NCI-H1694 treated with DMSO at 0.1 percent for 48 hours (cell line): ENCODE results near the gene PTGR3.
A peak's percentile ranks its signal among the peaks of the same experiment; 100 is the strongest.

Experiments used
- DNase-seq: peaks from one replicate; lab custom pipeline; 2025; lab: John Stamatoyannopoulos, UW

Gene PTGR3, protein sequence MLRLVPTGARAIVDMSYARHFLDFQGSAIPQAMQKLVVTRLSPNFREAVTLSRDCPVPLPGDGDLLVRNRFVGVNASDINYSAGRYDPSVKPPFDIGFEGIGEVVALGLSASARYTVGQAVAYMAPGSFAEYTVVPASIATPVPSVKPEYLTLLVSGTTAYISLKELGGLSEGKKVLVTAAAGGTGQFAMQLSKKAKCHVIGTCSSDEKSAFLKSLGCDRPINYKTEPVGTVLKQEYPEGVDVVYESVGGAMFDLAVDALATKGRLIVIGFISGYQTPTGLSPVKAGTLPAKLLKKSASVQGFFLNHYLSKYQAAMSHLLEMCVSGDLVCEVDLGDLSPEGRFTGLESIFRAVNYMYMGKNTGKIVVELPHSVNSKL

DNA sequence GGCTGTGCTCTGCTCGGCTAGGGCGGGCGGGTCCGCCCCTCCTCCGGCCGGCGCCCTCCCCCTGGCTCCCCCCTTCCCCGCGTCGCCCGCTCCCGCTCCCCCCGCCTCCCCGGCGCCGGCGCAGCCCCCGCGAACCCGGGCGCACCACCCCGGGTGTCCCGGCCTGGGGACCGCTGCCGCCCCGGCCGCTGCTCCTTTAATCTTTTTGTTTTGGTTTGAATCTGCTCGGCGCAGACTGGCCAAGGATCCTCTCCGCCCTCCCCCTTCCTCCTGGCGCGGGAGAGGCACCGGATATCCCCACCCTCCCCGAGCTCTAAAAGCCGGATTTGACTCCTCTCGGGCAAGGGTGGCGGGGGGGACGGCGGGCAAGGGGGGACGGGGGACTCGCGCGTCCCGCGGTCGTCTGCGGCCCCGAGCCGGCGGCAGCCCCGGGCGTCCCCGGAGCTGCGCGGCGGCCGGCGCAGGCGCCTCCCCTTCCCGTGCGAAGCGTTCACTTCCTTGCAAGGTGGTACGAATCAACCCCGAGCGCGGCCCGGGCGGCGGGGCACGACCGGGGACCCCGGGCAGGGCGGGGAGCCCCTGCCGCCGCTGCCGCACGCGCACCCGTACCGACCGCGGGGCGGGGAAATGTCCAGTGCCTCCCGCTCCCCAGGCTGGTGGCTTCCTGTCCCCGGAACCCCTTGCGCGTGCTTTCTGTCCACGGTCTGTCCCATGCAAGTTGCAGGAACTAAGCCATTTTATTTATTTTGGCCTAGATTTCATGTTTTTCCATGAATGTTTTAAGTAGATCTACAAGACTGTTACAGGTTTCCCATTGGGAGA is at the start of gene PTGR3:
Gene PTGR3, minus strand, starts transcription at position 11 of the 822 bp plus-strand sequence. CDS start 81 bp downstream, outside the sequence.
- DNase-seq = peak; percentile 73

DNA sequence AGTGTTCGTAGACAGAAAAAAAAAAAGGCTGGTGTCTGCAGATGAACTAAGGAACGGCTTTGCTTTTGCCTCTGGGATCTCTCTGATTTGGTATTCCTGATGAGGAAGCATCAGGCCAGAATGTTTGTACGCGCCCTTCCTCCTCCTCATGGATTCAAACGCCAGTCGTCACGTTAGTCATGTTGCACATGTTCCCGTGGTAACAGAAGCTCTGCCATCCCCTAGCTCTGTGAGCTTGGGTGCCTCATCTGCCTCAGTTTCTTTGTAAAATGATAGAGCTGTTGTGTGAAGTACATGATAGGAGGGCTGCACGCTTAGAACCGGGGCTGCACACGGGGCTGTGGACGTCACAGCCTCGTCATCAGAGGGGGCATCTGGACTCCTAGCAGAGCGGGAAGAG is 48.7 kb upstream of the PTGR3 start:
- DNase-seq = no peak

DNA sequence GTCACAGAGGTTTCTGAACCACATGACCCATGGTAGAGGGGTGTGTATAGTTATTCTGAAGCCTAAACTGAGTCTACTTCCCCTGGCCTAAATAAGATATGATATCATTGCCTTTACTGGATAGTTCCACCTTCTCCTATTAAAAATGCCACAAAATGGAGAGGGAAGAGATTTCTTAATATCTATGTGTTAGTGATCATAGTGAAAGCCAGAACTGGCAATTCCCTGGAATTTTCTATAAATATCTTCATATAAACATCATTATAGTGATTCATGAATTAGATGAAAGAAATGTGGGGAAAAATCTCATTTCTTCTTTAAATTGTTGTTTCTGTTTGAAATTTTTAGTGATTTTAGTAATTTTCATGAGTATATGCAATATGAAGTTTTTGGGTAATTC is 47.4 kb upstream of the PTGR3 start:
- DNase-seq = no peak

DNA sequence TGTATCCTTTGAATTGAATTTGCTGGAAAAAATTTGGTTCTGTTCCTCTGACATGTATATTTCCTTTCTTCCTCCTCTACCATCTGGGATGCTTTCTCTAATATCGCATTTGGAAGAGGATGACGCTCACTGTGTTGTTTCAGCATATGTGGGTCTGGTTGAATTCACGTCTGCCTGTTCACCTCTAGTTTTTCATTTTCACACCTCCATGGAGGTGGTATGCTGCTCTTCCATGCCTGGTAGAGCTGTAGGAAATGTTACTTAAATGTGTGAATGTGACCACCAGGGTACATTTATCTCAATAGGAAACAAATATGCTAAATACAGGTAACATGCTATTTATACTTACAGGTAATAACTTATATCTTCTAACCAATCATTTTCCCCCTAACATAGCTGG is 46.2 kb upstream of the PTGR3 start:
- DNase-seq = peak; percentile 17

DNA sequence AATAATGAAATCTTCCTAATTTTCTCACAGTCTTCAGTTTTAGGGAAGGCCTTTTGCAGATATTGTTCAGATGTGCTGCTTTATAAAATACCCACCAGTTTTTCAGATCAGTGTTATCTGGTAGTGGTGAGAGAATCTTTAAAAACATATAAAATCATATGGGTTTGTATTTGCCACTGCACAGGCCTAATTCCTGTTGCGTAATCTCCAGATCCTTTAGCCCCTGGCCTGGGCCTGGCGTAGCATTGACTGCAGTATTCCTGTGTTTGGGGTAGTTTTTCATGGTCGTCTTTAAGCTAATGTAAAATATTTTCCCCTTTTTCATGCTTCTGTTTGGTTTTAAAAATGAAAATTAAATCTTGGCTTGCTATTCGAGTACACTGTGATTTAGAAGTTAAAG is 44.8 kb upstream of the PTGR3 start:
- no peak for DNase-seq

DNA sequence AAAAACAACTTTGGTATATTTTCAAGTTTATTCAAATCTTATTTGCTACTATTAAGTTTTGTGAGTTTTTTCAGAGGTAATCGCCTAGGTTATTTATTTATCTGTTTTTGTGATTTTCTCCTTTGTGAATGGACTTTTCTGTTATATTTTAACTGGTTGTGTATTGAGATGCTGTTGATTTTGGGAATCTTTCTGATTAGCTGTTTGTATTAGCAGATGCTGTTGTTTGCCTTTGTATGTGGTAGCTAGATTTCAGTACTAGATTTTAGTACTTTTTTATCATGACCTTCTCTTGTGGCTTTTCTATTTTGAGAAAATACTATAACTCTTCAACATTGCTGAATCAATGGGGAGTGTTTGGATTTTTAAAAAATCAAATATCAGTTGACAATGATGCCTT is 44.1 kb upstream of the PTGR3 start:
- no peak for DNase-seq

DNA sequence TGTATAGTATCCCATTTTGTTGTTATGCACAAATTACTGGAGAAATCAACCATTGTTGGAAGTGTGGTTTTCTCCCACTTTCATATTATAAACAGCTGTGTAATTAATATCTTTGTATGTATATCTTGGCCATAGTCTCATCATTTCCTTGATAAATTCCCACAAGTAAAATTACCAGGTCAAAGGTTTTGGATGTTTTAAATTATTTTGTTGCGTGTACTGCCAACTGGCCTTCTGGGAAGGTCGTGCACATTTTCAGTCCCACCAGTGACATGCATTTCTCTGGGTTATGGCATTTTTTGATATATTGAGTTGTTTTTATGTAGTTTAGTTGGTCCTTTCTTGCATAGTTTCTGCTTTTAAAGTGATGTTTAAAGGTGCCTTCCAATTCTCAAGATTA is 43.2 kb upstream of the PTGR3 start:
- no peak for DNase-seq

DNA sequence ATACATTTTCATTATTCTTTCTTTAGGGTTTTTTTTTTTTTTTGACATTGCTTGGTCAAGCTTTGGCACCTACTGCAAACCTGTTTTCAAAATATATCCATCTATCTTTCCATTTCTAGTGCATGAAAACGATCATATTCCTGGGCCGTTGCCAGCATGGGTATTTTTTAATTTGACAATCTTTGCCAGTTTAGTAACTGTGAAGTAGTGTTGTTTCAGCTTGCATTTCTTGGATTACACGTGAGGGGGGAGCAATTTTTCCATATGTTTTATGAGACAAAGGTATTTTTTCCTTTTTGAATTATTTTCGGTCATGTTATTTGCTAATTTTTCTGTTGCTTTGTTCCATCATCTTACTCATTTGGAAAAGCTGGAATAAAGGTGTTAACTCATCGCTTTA is 42.5 kb upstream of the PTGR3 start:
- no peak for DNase-seq

DNA sequence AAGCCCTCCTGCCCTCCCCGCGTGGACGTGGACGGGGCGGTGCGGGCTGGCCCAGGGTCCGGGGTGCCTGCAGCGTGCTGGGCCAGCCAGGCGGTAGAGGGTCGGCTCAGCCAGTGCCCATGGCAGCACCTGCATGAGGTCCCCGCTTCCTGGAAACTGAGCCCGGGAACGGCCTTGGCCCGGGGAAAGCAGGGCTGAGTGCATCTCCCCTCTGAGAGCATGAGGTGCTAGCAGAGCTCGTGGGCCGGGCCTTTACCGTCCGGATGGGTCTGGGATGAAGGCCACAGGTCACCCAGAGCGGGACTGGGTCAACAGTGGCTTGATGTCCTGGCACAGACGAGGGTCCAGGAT is 41.5 kb upstream of the PTGR3 start:
- no peak for DNase-seq

DNA sequence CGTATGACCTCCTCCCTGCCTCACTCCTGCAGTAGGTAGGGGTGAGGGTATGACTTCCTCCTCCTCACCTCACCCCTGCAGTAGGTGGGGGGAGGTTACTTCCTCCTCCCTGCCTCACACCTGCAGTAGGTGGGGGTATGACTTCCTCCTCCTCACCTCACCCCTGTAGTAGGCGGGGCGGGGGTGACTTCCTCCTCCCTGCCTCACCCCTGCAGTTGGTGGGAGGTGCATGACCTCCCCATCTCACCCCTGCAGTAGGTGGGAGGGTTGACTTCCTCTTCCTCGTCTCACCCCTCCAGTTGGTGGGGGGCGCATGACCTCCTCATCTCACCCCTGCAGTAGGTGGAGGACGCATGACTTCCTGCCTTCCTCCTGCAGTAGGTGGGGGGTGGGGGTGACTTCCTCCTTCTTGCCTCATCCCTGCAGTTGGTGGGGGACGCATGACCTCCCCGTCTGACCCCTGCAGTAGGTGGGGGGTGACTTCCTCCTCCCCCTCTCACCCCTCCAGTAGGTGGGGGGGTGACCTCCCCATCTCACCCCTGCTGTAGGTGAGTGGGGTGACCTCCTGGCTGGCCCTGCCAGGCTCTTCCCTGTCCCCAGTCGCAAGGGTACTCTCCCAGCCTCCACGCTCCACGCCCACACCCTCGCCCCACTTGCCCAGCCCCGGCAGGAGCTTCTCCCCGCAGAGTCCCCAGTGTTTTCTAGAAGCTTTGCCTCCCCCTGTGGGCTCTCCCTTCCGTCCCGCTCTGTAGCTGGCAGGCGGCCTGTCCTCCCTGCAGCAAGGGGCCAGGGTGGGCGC is 40.9 kb upstream of the PTGR3 start:
- no peak for DNase-seq

DNA sequence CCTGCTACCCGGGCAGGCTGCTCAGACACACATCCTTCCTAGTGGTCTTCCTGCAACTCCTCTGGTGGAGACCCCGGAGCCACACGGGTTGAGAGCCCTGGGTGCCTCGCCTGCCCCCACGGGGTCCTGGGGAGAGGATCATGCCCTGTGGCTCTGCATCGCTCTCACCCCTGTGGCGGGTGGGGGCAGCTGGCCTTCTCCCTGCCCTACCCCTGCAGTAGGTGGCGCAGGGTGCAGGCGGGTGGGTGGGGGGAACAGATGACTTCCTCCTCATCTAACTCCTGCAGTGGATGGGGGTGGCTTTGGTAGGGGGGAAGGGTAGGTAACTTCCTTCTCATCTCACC is 40.2 kb upstream of the PTGR3 start:
- DNase-seq = no peak

DNA sequence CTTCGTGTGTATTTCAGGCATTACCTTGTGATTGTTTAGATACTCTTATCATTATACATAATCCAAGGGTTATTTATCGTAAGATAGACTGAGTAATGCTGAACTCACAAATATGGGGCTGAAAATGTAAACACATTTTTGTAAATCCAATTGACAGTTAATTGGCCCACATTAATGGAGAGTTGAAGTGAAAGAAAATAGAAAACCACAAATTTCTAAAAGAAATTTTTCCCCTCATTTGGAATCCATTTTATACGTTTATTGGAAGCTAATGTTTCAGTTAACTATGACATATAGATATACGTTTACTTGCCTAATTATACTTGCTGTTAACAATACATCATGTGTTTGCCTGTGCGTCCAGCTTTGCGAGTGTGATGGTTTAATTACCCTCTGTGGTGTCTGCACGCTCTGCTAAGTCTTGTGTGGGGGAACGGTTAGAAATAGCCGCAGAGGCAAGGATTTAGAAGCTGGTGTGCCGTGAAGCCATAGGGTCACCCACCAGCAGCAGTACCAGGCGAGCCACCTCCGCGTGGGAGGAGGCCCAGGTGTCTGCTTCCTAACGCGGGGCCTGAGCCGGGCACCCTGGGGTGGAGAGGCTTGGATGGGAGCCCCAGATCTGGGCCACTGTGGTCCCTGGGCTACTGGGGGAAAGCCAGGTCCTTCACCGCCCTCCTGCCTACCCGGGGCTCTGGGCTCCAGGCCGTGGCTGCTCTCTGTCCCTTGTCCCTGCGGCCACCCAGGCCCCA is 39.7 kb upstream of the PTGR3 start:
- DNase-seq = no peak

DNA sequence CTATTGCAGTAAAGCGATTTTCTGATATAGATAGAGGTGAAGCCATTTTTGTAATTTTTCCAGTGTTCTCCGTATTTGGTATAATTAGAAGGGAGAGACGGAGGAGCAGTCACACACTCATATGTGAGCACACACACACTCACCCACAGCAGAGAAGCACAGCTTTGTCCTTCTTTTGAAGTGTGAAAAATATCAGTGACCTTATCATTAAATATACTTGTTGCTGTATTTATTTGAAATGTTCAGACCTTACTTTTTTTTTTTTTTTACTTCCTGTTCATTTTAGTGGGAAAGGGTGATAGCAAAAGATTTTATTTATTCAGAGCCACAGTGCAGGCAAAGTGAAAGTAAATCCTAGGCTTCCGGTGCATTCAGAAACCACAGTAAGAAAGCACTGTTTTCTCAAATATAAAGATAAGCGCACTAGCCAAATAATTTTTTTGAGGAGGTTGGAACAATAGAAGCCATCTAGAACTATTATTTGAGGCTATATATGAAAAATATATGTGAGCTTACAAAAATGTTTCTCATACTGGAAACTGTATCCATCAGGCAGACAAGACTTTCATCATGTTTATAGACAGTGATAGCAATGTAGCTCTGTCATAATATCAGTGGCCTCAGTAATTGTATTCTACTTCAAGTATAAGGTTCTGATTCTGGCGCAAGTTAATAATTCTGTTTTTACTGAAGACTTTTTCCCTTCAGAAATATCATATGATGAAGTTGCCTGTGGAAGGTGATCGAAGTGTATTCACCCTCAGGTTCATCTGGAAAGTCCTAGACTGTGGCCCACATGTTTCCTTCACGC is 38.9 kb upstream of the PTGR3 start:
- DNase-seq = peak; percentile 30

DNA sequence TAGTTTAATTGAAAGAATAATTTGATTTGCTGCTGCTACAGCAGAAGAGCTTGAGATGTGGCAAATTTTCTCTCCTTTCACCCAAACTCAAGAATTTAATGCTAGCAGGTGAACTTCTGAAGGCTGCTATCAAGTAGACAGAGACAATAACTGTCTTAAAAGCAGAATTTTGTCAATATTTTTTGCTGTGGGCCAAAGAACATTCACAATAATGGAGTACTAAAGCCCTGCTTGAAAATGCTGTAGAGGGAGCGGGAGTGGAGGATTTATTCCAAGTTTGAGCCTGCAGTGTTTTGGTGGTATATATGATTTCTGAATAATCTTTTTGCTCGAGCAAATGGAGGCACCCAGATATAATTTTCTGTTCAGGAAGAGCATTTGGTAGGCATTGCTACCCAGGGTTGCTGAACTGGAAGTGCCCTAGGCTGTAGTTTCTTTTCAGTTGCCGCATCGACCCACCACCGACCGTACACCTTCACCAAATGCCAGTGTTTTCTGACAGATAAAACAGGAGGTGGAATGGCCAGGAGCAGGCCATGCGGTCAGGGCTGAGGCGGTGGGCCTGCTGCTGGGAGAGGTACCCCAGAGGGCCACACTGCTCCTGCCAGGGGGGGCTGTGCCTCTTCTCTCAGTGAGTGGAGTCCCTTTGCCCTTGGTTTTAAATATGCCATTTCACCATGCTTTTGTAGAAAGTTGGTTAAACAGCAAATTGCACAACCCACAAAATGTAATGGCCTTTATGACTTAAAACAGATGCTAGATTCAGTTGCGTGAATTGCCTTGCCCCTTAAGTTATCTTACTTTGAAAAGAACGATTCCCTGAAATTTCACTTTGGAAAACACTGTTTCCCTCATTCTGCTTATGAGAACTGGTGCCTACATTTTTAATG is 38.0 kb upstream of the PTGR3 start:
- DNase-seq = no peak

DNA sequence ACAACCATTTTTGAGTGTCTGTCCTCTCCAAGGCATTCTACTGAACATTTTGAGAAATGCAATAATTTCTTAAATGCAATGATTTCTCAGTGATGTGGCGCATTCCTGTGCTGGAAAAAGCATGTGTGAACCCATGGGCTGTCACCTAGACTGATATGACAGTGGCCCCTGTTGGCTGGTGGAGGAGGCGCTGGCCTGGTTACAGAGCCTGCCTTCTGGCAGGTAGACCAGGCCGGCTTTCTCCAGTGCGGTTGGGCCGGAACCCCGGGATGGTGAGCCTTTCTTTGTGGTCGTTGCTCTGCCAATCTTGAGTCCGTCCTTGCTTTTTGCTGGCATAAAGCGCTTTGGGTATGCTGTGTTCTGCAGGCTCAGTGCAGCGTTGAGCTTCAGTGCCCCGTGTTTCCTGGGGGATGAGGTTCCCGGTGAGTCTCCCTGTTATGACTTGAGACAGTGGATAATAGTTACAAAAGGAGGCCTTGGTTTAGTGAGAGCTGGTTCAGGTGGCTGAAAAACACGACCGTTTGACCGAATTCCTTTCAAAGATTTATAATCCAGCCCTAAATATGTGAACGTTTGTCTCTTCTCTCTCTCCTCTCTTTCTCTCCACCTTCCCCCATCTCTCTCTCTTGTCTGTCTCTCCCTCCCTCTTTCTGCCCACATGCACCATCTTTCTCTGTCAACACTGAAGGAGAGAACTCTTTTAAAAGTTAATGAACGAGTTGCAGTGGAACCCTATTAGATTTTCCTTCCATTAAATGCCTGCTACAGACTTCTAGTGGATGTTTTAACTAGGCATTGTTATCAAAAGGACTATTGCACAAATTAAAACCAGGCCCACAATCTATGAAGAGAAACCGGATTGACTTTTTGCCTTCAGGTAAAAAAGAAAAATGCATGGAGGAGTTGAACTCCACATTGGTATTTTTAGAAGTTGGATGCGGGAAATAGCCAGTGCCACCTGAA is 35.7 kb upstream of the PTGR3 start:
- DNase-seq = no peak

DNA sequence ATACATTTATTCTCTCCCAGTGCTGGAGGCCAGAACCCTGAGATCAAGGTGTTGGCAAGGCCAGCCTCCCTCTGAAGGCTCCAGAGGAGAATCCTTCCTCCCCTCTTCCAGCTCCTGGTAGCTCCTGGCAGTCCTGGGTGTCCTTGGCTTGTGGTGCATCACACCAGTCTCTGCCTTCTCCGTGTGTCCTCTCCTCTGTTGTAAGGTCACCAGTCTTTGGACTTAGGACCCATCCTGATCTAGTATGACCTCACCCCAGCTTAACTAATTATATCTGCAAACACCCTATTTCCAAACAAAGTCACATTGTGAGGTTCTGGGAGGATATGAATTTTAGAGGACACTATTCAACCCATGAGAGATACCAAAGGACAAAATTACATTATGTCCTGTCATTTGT is 32.8 kb upstream of the PTGR3 start:
- DNase-seq = no peak

DNA sequence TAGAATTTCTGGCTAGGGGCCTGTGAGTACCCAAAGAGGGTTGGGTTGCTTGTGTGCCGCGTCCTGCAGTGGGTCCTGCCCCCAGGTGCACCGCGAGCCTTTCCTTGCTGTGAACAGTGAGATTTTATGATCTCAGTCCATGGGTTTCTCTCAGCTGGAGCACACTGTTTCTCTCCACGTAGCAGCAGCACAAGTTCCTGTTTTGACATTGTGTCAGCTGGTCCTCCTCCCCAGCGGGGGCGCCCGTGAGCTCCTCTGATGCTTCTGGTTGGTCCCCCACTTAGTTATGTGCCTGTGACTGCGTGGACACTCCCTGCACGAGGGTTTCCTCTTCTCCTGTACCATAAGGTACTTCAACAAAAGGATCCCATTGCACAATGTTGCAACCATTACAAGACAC is 31.5 kb upstream of the PTGR3 start:
- DNase-seq = no peak

DNA sequence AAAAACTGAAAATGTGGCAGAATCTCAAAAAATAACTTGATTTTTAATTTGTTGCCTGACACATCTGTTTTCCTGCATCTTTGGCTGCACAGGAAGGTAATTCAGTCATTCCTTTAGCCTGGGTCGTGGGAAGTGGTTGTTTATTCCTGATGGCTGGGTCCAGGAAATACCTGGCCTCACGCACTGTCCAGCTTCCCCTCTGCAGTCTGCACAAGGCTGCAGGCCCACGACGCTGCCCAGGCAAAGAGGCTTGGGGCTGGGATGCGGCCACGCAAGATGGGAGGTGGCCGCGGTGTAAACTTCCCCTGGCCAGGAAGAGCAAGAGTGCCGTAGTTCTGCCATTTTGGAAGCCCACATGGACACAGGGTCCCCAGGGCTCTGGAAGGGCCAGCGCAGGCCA is 29.8 kb upstream of the PTGR3 start:
- DNase-seq = no peak

DNA sequence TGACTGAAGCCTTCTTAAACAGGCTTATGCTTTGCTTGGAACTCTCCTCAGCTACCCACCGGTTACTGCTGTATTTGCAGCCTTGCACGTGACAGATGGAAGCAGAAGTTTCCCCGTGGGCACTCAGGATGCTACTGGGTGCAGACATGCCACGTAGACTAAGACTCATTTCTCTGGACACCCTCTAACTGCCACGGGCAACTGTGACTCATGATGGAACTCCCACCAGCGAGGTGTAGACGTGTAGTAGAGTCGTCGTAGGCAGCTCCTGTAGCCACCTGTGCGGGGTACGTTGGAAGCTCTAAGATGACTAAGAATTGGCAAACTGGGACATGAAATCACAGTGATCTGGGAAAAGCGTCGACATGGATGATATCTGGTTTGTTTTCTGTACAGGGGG is 29.2 kb upstream of the PTGR3 start:
- DNase-seq = no peak
